ENCODE results near the gene DCTN3. TPM values are rescaled to one million over a fixed set of nuclear protein-coding genes. Genes with fewer than 3 reads are reported as not detected.

Gene DCTN3
- total RNA-seq, 1 experiment from 2014 or later = 57.5 TPM

GRCh38 chr9:34579808-34580163 lies 40.5 kb downstream of the DCTN3 start:
- intact Hi-C loops (cut with micrococcal nuclease; ENCODE audit: unreplicated experiment) = no loop called here
- H3K9me2 ChIP-seq (ENCODE audit: insufficient read depth) = no peaks in the 10 kb centered on the region
- ChIA-PET POLR2A (ENCODE audit: unreplicated experiment) (no interaction called here), CTCF (no interaction called here)
- no peak for TF ChIP-seq CTCF (conservative IDR thresholded peaks at IDR 0.05)
- no peak for TF ChIP-seq EZH2 (IDR thresholded peaks at IDR 0.05; ENCODE audit: low read depth)
- no peaks in the 10 kb centered on the region for H3F3A ChIP-seq (ENCODE audit: insufficient read depth, low read depth)
- no peaks in the 10 kb centered on the region for H3K9me3 ChIP-seq (ENCODE audit: insufficient read depth, low read depth)
- H3K27me3 ChIP-seq (ENCODE audit: insufficient read depth, low read depth) = peaks cover 72% of the 10 kb centered on the region
- DNase-seq = no peak
- no peaks in the 10 kb centered on the region for H3K4me1 ChIP-seq (replicated peaks; ENCODE audit: insufficient read depth)
- H3K27ac ChIP-seq = no peak overlapping the region
- H4K20me1 ChIP-seq (ENCODE audit: insufficient read depth) = no peaks in the 10 kb centered on the region
- no peak overlapping the region for H3K4me2 ChIP-seq
- H2AFZ ChIP-seq = no peak overlapping the region
- no peaks in the 10 kb centered on the region for H3K36me3 ChIP-seq (ENCODE audit: low read depth)
- H3K79me2 ChIP-seq (ENCODE audit: low read depth) = no peaks in the 10 kb centered on the region
- H3K4me3 ChIP-seq = no peak overlapping the region
- BruUV-seq (replicated peaks) = no TSS peak

- no peak overlapping the region for H3K4me2 ChIP-seq
- no peaks in the 10 kb centered on the region for H3K9me2 ChIP-seq (ENCODE audit: insufficient read depth)
- H4K20me1 ChIP-seq (ENCODE audit: insufficient read depth) = no peaks in the 10 kb centered on the region
- H3K27me3 ChIP-seq (ENCODE audit: insufficient read depth, low read depth) = peaks cover 70% of the 10 kb centered on the region
- H3F3A ChIP-seq (ENCODE audit: insufficient read depth, low read depth) = no peaks in the 10 kb centered on the region
- no peak for TF ChIP-seq CTCF (conservative IDR thresholded peaks at IDR 0.05)
- no peak for TF ChIP-seq EZH2 (IDR thresholded peaks at IDR 0.05; ENCODE audit: low read depth)
- no peaks in the 10 kb centered on the region for H3K4me1 ChIP-seq (replicated peaks; ENCODE audit: insufficient read depth)
- no peaks in the 10 kb centered on the region for H3K79me2 ChIP-seq (ENCODE audit: low read depth)
- H3K36me3 ChIP-seq (ENCODE audit: low read depth) = no peaks in the 10 kb centered on the region
- no peak overlapping the region for H3K27ac ChIP-seq
- no peaks in the 10 kb centered on the region for H3K9me3 ChIP-seq (ENCODE audit: insufficient read depth, low read depth)
- H2AFZ ChIP-seq = no peak overlapping the region
- BruUV-seq (replicated peaks) = no TSS peak
- intact Hi-C loops (cut with micrococcal nuclease; ENCODE audit: unreplicated experiment) = no loop called here
- POLR2A ChIA-PET (ENCODE audit: unreplicated experiment) = no interaction called here
- no peak overlapping the region for H3K4me3 ChIP-seq
- DNase-seq = no peak
- CTCF ChIA-PET = no interaction called here
Measured at GRCh38 chr9:34579104-34579807, 41.0 kb downstream of the DCTN3 start.

GRCh38 chr9:34578241-34579103 lies 41.8 kb downstream of the DCTN3 start:
- no peak for TF ChIP-seq EZH2 (IDR thresholded peaks at IDR 0.05; ENCODE audit: low read depth)
- no peak for TF ChIP-seq CTCF (conservative IDR thresholded peaks at IDR 0.05)
- H4K20me1 ChIP-seq (ENCODE audit: insufficient read depth) = no peaks in the 10 kb centered on the region
- H3F3A ChIP-seq (ENCODE audit: insufficient read depth, low read depth) = no peaks in the 10 kb centered on the region
- H3K79me2 ChIP-seq (ENCODE audit: low read depth) = no peaks in the 10 kb centered on the region
- H3K4me1 ChIP-seq (replicated peaks; ENCODE audit: insufficient read depth) = no peaks in the 10 kb centered on the region
- ChIA-PET CTCF (interaction anchor here (0.6 kb wide), 1 partner anchor 174 kb away, joined by 4 read pairs; no protein-coding TSS in a partner anchor), POLR2A (ENCODE audit: unreplicated experiment) (no interaction called here)
- no peak overlapping the region for H3K4me2 ChIP-seq
- no TSS peak for BruUV-seq (replicated peaks)
- no peak overlapping the region for H2AFZ ChIP-seq
- no peak overlapping the region for H3K27ac ChIP-seq
- intact Hi-C loops (cut with micrococcal nuclease; ENCODE audit: unreplicated experiment) = no loop called here
- no peaks in the 10 kb centered on the region for H3K9me3 ChIP-seq (ENCODE audit: insufficient read depth, low read depth)
- H3K9me2 ChIP-seq (ENCODE audit: insufficient read depth) = no peaks in the 10 kb centered on the region
- DNase-seq = no peak
- no peak overlapping the region for H3K4me3 ChIP-seq
- no peaks in the 10 kb centered on the region for H3K36me3 ChIP-seq (ENCODE audit: low read depth)
- peaks cover 62% of the 10 kb centered on the region for H3K27me3 ChIP-seq (ENCODE audit: insufficient read depth, low read depth)
